Measurements from ENCODE around the gene SLX9.

- TF ChIP-seq NR3C1 (CRISPR knock-in tag; conservative IDR thresholded peaks at IDR 0.05; ENCODE audit: low read depth) (no peak), CTCF (IDR thresholded peaks at IDR 0.05) (no peak), ZBTB21 (CRISPR knock-in tag; IDR thresholded peaks at IDR 0.05; ENCODE audit: borderline replicate concordance) (no peak), PREB (CRISPR knock-in tag; IDR thresholded peaks at IDR 0.05; ENCODE audit: borderline replicate concordance) (no peak), STAT6 (CRISPR knock-in tag; conservative IDR thresholded peaks at IDR 0.05; ENCODE audit: low read depth) (no peak), E2F4 (CRISPR knock-in tag; IDR thresholded peaks at IDR 0.05; ENCODE audit: borderline replicate concordance, low read depth) (no peak), CREM (CRISPR knock-in tag; IDR thresholded peaks at IDR 0.05) (no peak), NR2C2 (CRISPR knock-in tag; IDR thresholded peaks at IDR 0.05) (no peak), SP1 (CRISPR knock-in tag; conservative IDR thresholded peaks at IDR 0.05) (no peak), ZNF671 (CRISPR knock-in tag; IDR thresholded peaks at IDR 0.05) (no peak)
Observed at GRCh38 chr21:44975720-44976555, 36.1 kb downstream of the SLX9 start.
